OCI-LY3 (cell line): ENCODE results near the gene FAM219B.

ENCODE experiments used
- EZH2phosphoT487 ChIP-seq: fragments of 200-600 bp; shearing (Covaris generic); IDR thresholded peaks from 2 replicates; pipeline ENCODE4 v1.6.1; 2018; ENCODE audit warnings: antibody characterized with exemption, mixed run types, low read depth
- TF ChIP-seq, protein P1 (sequence below): fragments of 200-600, 300-600 bp; sonication (generic); IDR thresholded peaks from 2 replicates; pipeline ENCODE4 v1.5.1; 2014; ENCODE audit warnings: antibody characterized with exemption, low read length, low read depth

DNA sequence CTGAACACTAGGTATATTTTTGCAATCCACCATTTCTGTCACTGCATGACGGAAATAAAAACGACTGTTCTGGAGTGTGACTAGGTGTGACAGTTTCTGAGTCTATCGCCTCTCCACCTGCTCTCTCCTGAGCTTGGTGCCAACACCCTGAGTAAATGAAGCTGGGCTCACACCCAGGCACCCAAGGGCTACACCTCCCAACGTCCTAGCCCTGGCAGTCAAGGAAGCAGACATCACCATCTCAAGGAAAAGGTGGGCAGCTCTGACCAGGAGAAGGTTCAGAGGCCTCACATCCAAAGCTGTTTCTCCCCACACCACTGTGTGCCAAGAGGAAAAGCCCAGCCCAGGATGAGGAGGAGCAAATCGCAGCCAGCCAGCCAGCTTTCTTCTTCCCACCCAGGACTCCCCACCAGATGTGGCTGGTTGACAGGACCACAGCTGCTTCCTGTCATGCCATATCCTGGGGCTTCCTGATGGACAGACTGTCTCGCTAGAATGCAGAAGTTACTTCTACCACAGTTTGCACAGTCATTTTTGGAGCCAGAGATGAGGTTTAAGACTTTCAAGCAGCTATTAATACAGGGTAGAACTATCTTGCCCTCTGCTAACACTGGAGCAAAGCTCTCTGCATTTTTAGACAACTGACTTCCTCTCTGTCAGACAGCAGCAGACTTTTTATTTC is 36.8 kb downstream of the FAM219B start:
- TF ChIP-seq, protein P1, sequence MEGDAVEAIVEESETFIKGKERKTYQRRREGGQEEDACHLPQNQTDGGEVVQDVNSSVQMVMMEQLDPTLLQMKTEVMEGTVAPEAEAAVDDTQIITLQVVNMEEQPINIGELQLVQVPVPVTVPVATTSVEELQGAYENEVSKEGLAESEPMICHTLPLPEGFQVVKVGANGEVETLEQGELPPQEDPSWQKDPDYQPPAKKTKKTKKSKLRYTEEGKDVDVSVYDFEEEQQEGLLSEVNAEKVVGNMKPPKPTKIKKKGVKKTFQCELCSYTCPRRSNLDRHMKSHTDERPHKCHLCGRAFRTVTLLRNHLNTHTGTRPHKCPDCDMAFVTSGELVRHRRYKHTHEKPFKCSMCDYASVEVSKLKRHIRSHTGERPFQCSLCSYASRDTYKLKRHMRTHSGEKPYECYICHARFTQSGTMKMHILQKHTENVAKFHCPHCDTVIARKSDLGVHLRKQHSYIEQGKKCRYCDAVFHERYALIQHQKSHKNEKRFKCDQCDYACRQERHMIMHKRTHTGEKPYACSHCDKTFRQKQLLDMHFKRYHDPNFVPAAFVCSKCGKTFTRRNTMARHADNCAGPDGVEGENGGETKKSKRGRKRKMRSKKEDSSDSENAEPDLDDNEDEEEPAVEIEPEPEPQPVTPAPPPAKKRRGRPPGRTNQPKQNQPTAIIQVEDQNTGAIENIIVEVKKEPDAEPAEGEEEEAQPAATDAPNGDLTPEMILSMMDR, result no peak
- no peak for TF ChIP-seq EZH2phosphoT487
